ENCODE data around the gene DLG2.
"Not testable (repeated sequence)": the region's sequence is repeated elsewhere in the genome, so short reads cannot be mapped to it uniquely, and the experiment has no call there.

Gene DLG2

GRCh38 chr11:85620256-85620655 is 6.9 kb downstream of the DLG2 start:
- POLR2A ChIA-PET, result no interaction called here
- Histone ChIP-seq H3K4me3 (ENCODE audit: control insufficient read depth in 1 of 7, extremely low read depth in 1 of 7, insufficient read depth in 4 of 7, low read depth in 2 of 7, low read length in 6 of 7) (no peak overlapping the region), H3K27me3 (replicated peaks in 2 of 5; ENCODE audit: control insufficient read depth in 4 of 5, insufficient read depth in 5 of 5, low read length in 4 of 5) (no peaks in the 10 kb centered on the region), H3K27ac (ENCODE audit: insufficient read depth in 1 of 2, low read depth in 1 of 2, low read length in 2 of 2, poor library complexity in 1 of 2, severe bottlenecking in 2 of 2) (no peak overlapping the region), H3K36me3 (ENCODE audit: control insufficient read depth in 4 of 4, insufficient read depth in 4 of 4, low read length in 3 of 4) (no peaks in the 10 kb centered on the region), H3K4me1 (ENCODE audit: control extremely low read depth in 1 of 4, control insufficient read depth in 4 of 4, insufficient read depth in 4 of 4, low read length in 3 of 4) (no peaks in the 10 kb centered on the region), H3K9me3 (ENCODE audit: control extremely low read depth in 1 of 5, control insufficient read depth in 4 of 5, insufficient read depth in 2 of 5, low read depth in 1 of 5, low read length in 4 of 5) (no peaks in the 10 kb centered on the region)
- CTCF ChIA-PET, result no interaction called here
- no CpG with 5 or more reads among the region's 3 CpGs for WGBS (ENCODE audit: insufficient coverage)
- DNase-seq, result no peak

- DNase-seq, result no peak
- no peaks in the 10 kb centered on the region for H3K36me3 ChIP-seq (ENCODE audit: control insufficient read depth in 4 of 4, insufficient read depth in 4 of 4, low read length in 3 of 4)
- POLR2A ChIA-PET, result no interaction called here
- no peaks in the 10 kb centered on the region for H3K9me3 ChIP-seq (ENCODE audit: control extremely low read depth in 1 of 5, control insufficient read depth in 4 of 5, insufficient read depth in 2 of 5, low read depth in 1 of 5, low read length in 4 of 5)
- WGBS (ENCODE audit: insufficient coverage), result no CpG with 5 or more reads among the region's 6 CpGs
- no peak overlapping the region for H3K4me3 ChIP-seq (ENCODE audit: control insufficient read depth in 1 of 7, extremely low read depth in 1 of 7, insufficient read depth in 4 of 7, low read depth in 2 of 7, low read length in 6 of 7)
- H3K27ac ChIP-seq (ENCODE audit: insufficient read depth in 1 of 2, low read depth in 1 of 2, low read length in 2 of 2, poor library complexity in 1 of 2, severe bottlenecking in 2 of 2), result no peak overlapping the region
- no peaks in the 10 kb centered on the region for H3K27me3 ChIP-seq (replicated peaks in 2 of 5; ENCODE audit: control insufficient read depth in 4 of 5, insufficient read depth in 5 of 5, low read length in 4 of 5)
- no peaks in the 10 kb centered on the region for H3K4me1 ChIP-seq (ENCODE audit: control extremely low read depth in 1 of 4, control insufficient read depth in 4 of 4, insufficient read depth in 4 of 4, low read length in 3 of 4)
- CTCF ChIA-PET, result no interaction called here
Observed at GRCh38 chr11:85619499-85619898, 7.6 kb downstream of the DLG2 start.

- H3K4me1 ChIP-seq (ENCODE audit: control extremely low read depth in 1 of 4, control insufficient read depth in 4 of 4, insufficient read depth in 4 of 4, low read length in 3 of 4); CTCF ChIA-PET; H3K36me3 ChIP-seq (ENCODE audit: control insufficient read depth in 4 of 4, insufficient read depth in 4 of 4, low read length in 3 of 4); H3K27me3 ChIP-seq (replicated peaks in 2 of 5; ENCODE audit: control insufficient read depth in 4 of 5, insufficient read depth in 5 of 5, low read length in 4 of 5); H3K27ac ChIP-seq (ENCODE audit: insufficient read depth in 1 of 2, low read depth in 1 of 2, low read length in 2 of 2, poor library complexity in 1 of 2, severe bottlenecking in 2 of 2); POLR2A ChIA-PET; H3K9me3 ChIP-seq (ENCODE audit: control extremely low read depth in 1 of 5, control insufficient read depth in 4 of 5, insufficient read depth in 2 of 5, low read depth in 1 of 5, low read length in 4 of 5); H3K4me3 ChIP-seq (ENCODE audit: control insufficient read depth in 1 of 7, extremely low read depth in 1 of 7, insufficient read depth in 4 of 7, low read depth in 2 of 7, low read length in 6 of 7): not testable (repeated sequence)
- peak in 2 of 3 donors; percentile 10 to 26 for DNase-seq
- WGBS (ENCODE audit: insufficient coverage), result 0% methylated on average over 1 of the region's 2 CpGs
Observed at GRCh38 chr11:85611643-85612042, 15.5 kb downstream of the DLG2 start.

- H3K27me3 ChIP-seq (replicated peaks in 2 of 5; ENCODE audit: control insufficient read depth in 4 of 5, insufficient read depth in 5 of 5, low read length in 4 of 5); H3K4me1 ChIP-seq (ENCODE audit: control extremely low read depth in 1 of 4, control insufficient read depth in 4 of 4, insufficient read depth in 4 of 4, low read length in 3 of 4); H3K27ac ChIP-seq (ENCODE audit: insufficient read depth in 1 of 2, low read depth in 1 of 2, low read length in 2 of 2, poor library complexity in 1 of 2, severe bottlenecking in 2 of 2); POLR2A ChIA-PET; H3K4me3 ChIP-seq (ENCODE audit: control insufficient read depth in 1 of 7, extremely low read depth in 1 of 7, insufficient read depth in 4 of 7, low read depth in 2 of 7, low read length in 6 of 7); DNase-seq; H3K9me3 ChIP-seq (ENCODE audit: control extremely low read depth in 1 of 5, control insufficient read depth in 4 of 5, insufficient read depth in 2 of 5, low read depth in 1 of 5, low read length in 4 of 5); H3K36me3 ChIP-seq (ENCODE audit: control insufficient read depth in 4 of 4, insufficient read depth in 4 of 4, low read length in 3 of 4): not testable (repeated sequence)
- WGBS (ENCODE audit: insufficient coverage), result 100% methylated on average over 2 of the region's 2 CpGs
- CTCF ChIA-PET, result interaction anchor here (1.3 to 1.5 kb wide), 2 partner anchors 12 to 39 kb away, joined by 3 to 4 read pairs; no protein-coding TSS in a partner anchor
Observed at GRCh38 chr11:85609286-85609685, 17.9 kb downstream of the DLG2 start.

GRCh38 chr11:85608621-85609020 is 18.5 kb downstream of the DLG2 start:
- H3K36me3 ChIP-seq (ENCODE audit: control insufficient read depth in 4 of 4, insufficient read depth in 4 of 4, low read length in 3 of 4); DNase-seq; H3K27ac ChIP-seq (ENCODE audit: insufficient read depth in 1 of 2, low read depth in 1 of 2, low read length in 2 of 2, poor library complexity in 1 of 2, severe bottlenecking in 2 of 2); H3K27me3 ChIP-seq (replicated peaks in 2 of 5; ENCODE audit: control insufficient read depth in 4 of 5, insufficient read depth in 5 of 5, low read length in 4 of 5); H3K9me3 ChIP-seq (ENCODE audit: control extremely low read depth in 1 of 5, control insufficient read depth in 4 of 5, insufficient read depth in 2 of 5, low read depth in 1 of 5, low read length in 4 of 5); POLR2A ChIA-PET; H3K4me1 ChIP-seq (ENCODE audit: control extremely low read depth in 1 of 4, control insufficient read depth in 4 of 4, insufficient read depth in 4 of 4, low read length in 3 of 4); H3K4me3 ChIP-seq (ENCODE audit: control insufficient read depth in 1 of 7, extremely low read depth in 1 of 7, insufficient read depth in 4 of 7, low read depth in 2 of 7, low read length in 6 of 7): not testable (repeated sequence)
- CTCF ChIA-PET, result interaction anchor here (1.3 to 1.5 kb wide), 2 partner anchors 12 to 40 kb away, joined by 3 to 4 read pairs; no protein-coding TSS in a partner anchor

- H3K4me1 ChIP-seq (ENCODE audit: control extremely low read depth in 1 of 4, control insufficient read depth in 4 of 4, insufficient read depth in 4 of 4, low read length in 3 of 4); H3K27me3 ChIP-seq (replicated peaks in 2 of 5; ENCODE audit: control insufficient read depth in 4 of 5, insufficient read depth in 5 of 5, low read length in 4 of 5); POLR2A ChIA-PET; DNase-seq; CTCF ChIA-PET; H3K36me3 ChIP-seq (ENCODE audit: control insufficient read depth in 4 of 4, insufficient read depth in 4 of 4, low read length in 3 of 4); H3K27ac ChIP-seq (ENCODE audit: insufficient read depth in 1 of 2, low read depth in 1 of 2, low read length in 2 of 2, poor library complexity in 1 of 2, severe bottlenecking in 2 of 2); H3K9me3 ChIP-seq (ENCODE audit: control extremely low read depth in 1 of 5, control insufficient read depth in 4 of 5, insufficient read depth in 2 of 5, low read depth in 1 of 5, low read length in 4 of 5); H3K4me3 ChIP-seq (ENCODE audit: control insufficient read depth in 1 of 7, extremely low read depth in 1 of 7, insufficient read depth in 4 of 7, low read depth in 2 of 7, low read length in 6 of 7): not testable (repeated sequence)
- 100% methylated on average over 2 of the region's 3 CpGs for WGBS (ENCODE audit: insufficient coverage)
Observed at GRCh38 chr11:85606237-85606636, 20.9 kb downstream of the DLG2 start.

GRCh38 chr11:85603220-85603619 is 23.9 kb downstream of the DLG2 start:
- WGBS (ENCODE audit: insufficient coverage), result 92% methylated on average over 3 of the region's 4 CpGs
- ChIA-PET POLR2A (no interaction called here), CTCF (interaction anchor here (1.1 kb wide), 1 partner anchor 26 kb away, joined by 3 read pairs; the partner anchor contains the start of gene TMEM126B)
- H3K27ac ChIP-seq (ENCODE audit: insufficient read depth in 1 of 2, low read depth in 1 of 2, low read length in 2 of 2, poor library complexity in 1 of 2, severe bottlenecking in 2 of 2), result no peak overlapping the region
- peaks cover 0 to 3% (median under 1%) of the 10 kb centered on the region in 4 experiments for H3K4me1 ChIP-seq (ENCODE audit: control extremely low read depth in 1 of 4, control insufficient read depth in 4 of 4, insufficient read depth in 4 of 4, low read length in 3 of 4)
- H3K27me3 ChIP-seq (replicated peaks in 2 of 5; ENCODE audit: control insufficient read depth in 4 of 5, insufficient read depth in 5 of 5, low read length in 4 of 5), result no peaks in the 10 kb centered on the region
- no peaks in the 10 kb centered on the region for H3K9me3 ChIP-seq (ENCODE audit: control extremely low read depth in 1 of 5, control insufficient read depth in 4 of 5, insufficient read depth in 2 of 5, low read depth in 1 of 5, low read length in 4 of 5)
- no peak overlapping the region for H3K4me3 ChIP-seq (ENCODE audit: control insufficient read depth in 1 of 7, extremely low read depth in 1 of 7, insufficient read depth in 4 of 7, low read depth in 2 of 7, low read length in 6 of 7)
- no peaks in the 10 kb centered on the region for H3K36me3 ChIP-seq (ENCODE audit: control insufficient read depth in 4 of 4, insufficient read depth in 4 of 4, low read length in 3 of 4)
- no peak for DNase-seq

Measured in common myeloid progenitor, CD34-positive (primary cell).